Caco-2 (cell line): ENCODE data around the gene SHC1. TPM values are rescaled to one million over a fixed set of nuclear protein-coding genes. Genes with fewer than 3 reads are reported as not detected.
A peak's percentile ranks its signal among the peaks of the same experiment; 100 is the strongest.

Experiments used
- BruUV-seq: library from RNA; stranded (reverse); fragments of 400-500 nt; replicated peaks from 2 replicates; lab custom pipeline; 2021; lab: Mats Ljungman, UMichigan
- CTCF ChIA-PET: fragments of 300-600 bp; sonication (Branson Sonifier 250); formaldehyde crosslinking; loops from one replicate; lab custom pipeline; 2022; ENCODE audit warnings: antibody characterized with exemption; lab: Charles Lee
- POLR2A ChIA-PET: fragments of 300-600 bp; sonication (Branson Sonifier 250); formaldehyde crosslinking; loops from one replicate; lab custom pipeline; 2022; ENCODE audit warnings: antibody characterized with exemption; lab: Charles Lee
- DNase-seq, 2 experiments: peaks; one replicate each; pipeline versions ENCODE4 v3.0.0 to v3.0.0-alpha.2; 2020 to 2022
- H3K27me3 ChIP-seq: replicated peaks from 2 replicates; pipeline ENCODE4 v1.6.0; 2011; ENCODE audit warnings: low read length; ENCODE audit not compliant: control insufficient read depth, insufficient read depth
- H3K36me3 ChIP-seq: 2 replicates; pipeline ENCODE4 v1.5.1; 2011; ENCODE audit warnings: low read length; ENCODE audit not compliant: control insufficient read depth, insufficient read depth
- H3K4me1 ChIP-seq: fragments of 250-450 bp; sonication (Bioruptor Pico); 2 replicates; pipeline ENCODE4 v1.5.1; 2020; ENCODE audit warnings: mild to moderate bottlenecking
- H3K4me3 ChIP-seq: 2 replicates; pipeline ENCODE4 v1.5.1; 2011; ENCODE audit warnings: low read depth, mild to moderate bottlenecking, control low read depth, low read length
- H3K9me3 ChIP-seq: fragments of 250-450 bp; sonication (Bioruptor Pico); 2 replicates; pipeline ENCODE4 v1.5.1; 2020; ENCODE audit warnings: mild to moderate bottlenecking, moderate library complexity
- H3K27ac Mint-ChIP-seq: one replicate; pipeline ENCODE4 v1.8.0; 2022; ENCODE audit warnings: mixed read lengths; ENCODE audit not compliant: unreplicated experiment
- H3K27me3 Mint-ChIP-seq: one replicate; pipeline ENCODE4 v1.8.0; 2022; ENCODE audit warnings: mixed read lengths; ENCODE audit not compliant: insufficient read depth, unreplicated experiment
- H3K36me3 Mint-ChIP-seq: one replicate; pipeline ENCODE4 v1.8.0; 2022; ENCODE audit warnings: mild to moderate bottlenecking, mixed read lengths; ENCODE audit not compliant: insufficient read depth, unreplicated experiment
- H3K4me1 Mint-ChIP-seq: one replicate; pipeline ENCODE4 v1.8.0; 2022; ENCODE audit warnings: low read depth, mixed read lengths; ENCODE audit not compliant: unreplicated experiment
- H3K4me3 Mint-ChIP-seq: one replicate; pipeline ENCODE4 v1.8.0; 2022; ENCODE audit warnings: mild to moderate bottlenecking, moderate library complexity, mixed read lengths; ENCODE audit not compliant: unreplicated experiment
- H3K9me3 Mint-ChIP-seq: one replicate; pipeline ENCODE4 v1.8.0; 2022; ENCODE audit warnings: mixed read lengths; ENCODE audit not compliant: unreplicated experiment
- intact Hi-C: fragments of 100-400 bp; cut with micrococcal nuclease; formaldehyde crosslinking; loops from one replicate; pipeline ENCODE4 v1.10.0; 2022; ENCODE audit not compliant: unreplicated experiment
- total RNA-seq: library from RNA; stranded (reverse); gene quantifications from 2 replicates; pipeline ENCODE4 v1.2.3, GENCODE V29; 2022
- TF ChIP-seq, protein P1 (sequence below), 2 experiments: fragments of 200-600 bp in 1 of 2; IDR thresholded peaks; 1 replicate in 1 of 2; 2 replicates in 1 of 2; pipeline versions ENCODE4 v1.5.1 to v1.8.0; 2011 to 2022; ENCODE audit warnings: antibody characterized with exemption in 1 of 2, control low read depth in 1 of 2, inconsistent platforms in 1 of 2, low read depth in 1 of 2, low read length in 1 of 2, mild to moderate bottlenecking in 1 of 2, moderate library complexity in 1 of 2; ENCODE audit not compliant: insufficient read depth in 1 of 2, severe bottlenecking in 1 of 2, unreplicated experiment in 1 of 2

SHC1 gene
- total RNA-seq, 1 experiment from 2014 or later = 59.6 TPM

DNA sequence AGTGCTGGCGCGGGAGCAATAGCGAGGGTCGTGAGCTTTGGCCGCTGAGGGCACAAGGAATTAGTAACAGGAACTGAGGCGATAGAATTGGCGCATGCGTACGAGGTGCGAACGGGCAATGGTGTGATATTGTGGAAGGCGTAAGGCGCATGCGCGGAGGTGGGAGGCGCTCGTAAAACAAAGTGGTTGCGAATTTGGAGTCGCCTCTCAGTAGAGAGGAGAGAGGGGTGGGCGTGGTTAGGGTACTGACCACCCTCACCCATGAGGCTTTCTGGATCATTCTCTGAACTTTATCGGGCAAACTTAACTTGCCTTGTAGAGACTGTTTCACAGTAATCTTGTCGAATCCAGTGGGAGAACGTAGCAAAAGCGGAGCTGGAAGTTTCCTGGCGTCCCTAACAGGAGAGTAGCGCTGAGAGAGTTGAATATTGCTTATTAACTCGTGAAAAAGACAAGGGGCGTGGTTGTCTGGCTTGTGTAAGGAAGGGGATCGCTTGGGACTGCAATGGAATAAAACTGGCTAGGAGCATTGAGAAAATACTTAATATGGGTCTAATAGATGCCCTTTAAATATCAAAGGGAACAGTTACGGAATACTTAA is 4.4 kb upstream of the SHC1 start:
- H3K4me3 ChIP-seq = peak overlapping the region; percentile 52
- Mint-ChIP-seq H3K4me1 (peaks cover 19% of the 10 kb centered on the region), H3K27me3 (no peaks in the 10 kb centered on the region), H3K36me3 (peaks cover 24% of the 10 kb centered on the region), H3K4me3 (no peak overlapping the region), H3K9me3 (no peaks in the 10 kb centered on the region), H3K27ac (no peak overlapping the region)
- H3K36me3 ChIP-seq = peaks cover 2% of the 10 kb centered on the region; the same call in 1 of the 2 replicates
- H3K9me3 ChIP-seq = no peaks in the 10 kb centered on the region
- POLR2A ChIA-PET = interaction anchor here (0.7 to 1.8 kb wide), 5 partner anchors 8 to 38 kb away, joined by 4 to 20 read pairs (median 9); partner anchors contain the start of genes FLAD1, LENEP, PMVK and PYGO2
- intact Hi-C loops = loop anchor here (1.0 to 5.0 kb wide), 4 partner anchors 8 to 87 kb away; partner anchors contain the start of genes EFNA4, FLAD1 and PMVK
- CTCF ChIA-PET = interaction anchor here (1.6 to 2.3 kb wide), 3 partner anchors 14 to 87 kb away, joined by 4 to 15 read pairs (median 8); partner anchors contain the start of gene PYGO2
- no TSS peak for BruUV-seq
- TF ChIP-seq, protein P1, sequence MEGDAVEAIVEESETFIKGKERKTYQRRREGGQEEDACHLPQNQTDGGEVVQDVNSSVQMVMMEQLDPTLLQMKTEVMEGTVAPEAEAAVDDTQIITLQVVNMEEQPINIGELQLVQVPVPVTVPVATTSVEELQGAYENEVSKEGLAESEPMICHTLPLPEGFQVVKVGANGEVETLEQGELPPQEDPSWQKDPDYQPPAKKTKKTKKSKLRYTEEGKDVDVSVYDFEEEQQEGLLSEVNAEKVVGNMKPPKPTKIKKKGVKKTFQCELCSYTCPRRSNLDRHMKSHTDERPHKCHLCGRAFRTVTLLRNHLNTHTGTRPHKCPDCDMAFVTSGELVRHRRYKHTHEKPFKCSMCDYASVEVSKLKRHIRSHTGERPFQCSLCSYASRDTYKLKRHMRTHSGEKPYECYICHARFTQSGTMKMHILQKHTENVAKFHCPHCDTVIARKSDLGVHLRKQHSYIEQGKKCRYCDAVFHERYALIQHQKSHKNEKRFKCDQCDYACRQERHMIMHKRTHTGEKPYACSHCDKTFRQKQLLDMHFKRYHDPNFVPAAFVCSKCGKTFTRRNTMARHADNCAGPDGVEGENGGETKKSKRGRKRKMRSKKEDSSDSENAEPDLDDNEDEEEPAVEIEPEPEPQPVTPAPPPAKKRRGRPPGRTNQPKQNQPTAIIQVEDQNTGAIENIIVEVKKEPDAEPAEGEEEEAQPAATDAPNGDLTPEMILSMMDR (IDR thresholded peaks at IDR 0.05; ENCODE audit: insufficient read depth in 1 of 2, low read depth in 1 of 2, low read length in 1 of 2, severe bottlenecking in 1 of 2, unreplicated experiment in 1 of 2) = no peak
- no peaks in the 10 kb centered on the region for H3K27me3 ChIP-seq
- DNase-seq = peak; percentile 94 to 96
- H3K4me1 ChIP-seq = peaks cover 27% of the 10 kb centered on the region

DNA sequence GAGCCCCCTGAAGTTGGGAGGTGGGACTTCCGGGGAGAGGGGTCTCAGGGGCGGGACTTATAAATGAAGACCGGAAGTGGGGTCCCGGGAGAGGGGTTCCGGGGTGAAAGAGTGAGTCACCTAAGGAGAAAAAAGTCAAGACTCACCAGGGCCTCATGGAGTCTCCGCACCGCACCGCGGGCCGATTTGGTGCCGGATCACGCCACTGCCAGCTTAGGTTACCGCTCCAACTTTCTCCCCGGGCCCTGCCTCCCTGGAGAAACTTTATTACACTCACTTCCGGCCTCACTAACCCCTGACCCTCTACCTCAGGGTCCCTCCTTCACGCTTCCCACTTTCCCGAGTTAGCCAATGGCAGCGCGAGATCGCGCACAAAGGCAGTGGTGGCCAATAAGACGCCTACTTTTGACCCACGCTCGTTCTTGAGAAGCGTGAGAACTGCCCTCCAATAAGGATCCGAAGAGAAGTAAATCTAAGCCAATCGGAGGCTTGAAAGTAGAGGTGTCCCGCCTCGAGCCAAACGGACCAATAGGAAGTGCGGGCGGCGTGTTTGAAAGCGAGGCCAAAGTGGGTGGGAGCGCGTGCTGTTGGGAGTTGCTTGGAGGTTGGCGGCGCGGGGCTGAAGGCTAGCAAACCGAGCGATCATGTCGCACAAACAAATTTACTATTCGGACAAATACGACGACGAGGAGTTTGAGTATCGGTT is 3.7 kb upstream of the SHC1 start, which contains the start of gene CKS1B:
TSS of gene CKS1B (plus strand) at position 580 of the 706 bp plus-strand sequence. CDS start at position 645, 65 bp downstream.
- H3K4me1 ChIP-seq = peaks cover 27% of the 10 kb centered on the region
- POLR2A ChIA-PET = interaction anchor here (0.6 to 3.7 kb wide), 20 partner anchors 9 to 152 kb away, joined by 3 to 75 read pairs (median 5); partner anchors contain the start of genes FLAD1, LENEP, PBXIP1 and PMVK
- no peaks in the 10 kb centered on the region for H3K27me3 Mint-ChIP-seq
- H3K4me1 Mint-ChIP-seq = peaks cover 25% of the 10 kb centered on the region
- peak; percentile 97 to 99 for DNase-seq
- peaks cover 2% of the 10 kb centered on the region; the same call in 1 of the 2 replicates for H3K36me3 ChIP-seq
- no peaks in the 10 kb centered on the region for H3K27me3 ChIP-seq
- CTCF ChIA-PET = interaction anchor here (0.5 to 2.6 kb wide), 18 partner anchors 13 to 1697 kb away, joined by 3 to 26 read pairs (median 5); partner anchors contain the start of genes KRTCAP2, LENEP, PMVK and PYGO2
- H3K27ac Mint-ChIP-seq = no peak within 1 kb of the TSS
- H3K4me3 ChIP-seq = peak within 1 kb of the TSS; percentile 52
- H3K9me3 ChIP-seq = no peaks in the 10 kb centered on the region
- no peak within 1 kb of the TSS for H3K4me3 Mint-ChIP-seq
- intact Hi-C loops = loop anchor here (1.0 to 5.0 kb wide), 4 partner anchors 9 to 88 kb away; partner anchors contain the start of genes EFNA4, FLAD1 and PMVK
- TF ChIP-seq, protein P1 (IDR thresholded peaks at IDR 0.05; ENCODE audit: insufficient read depth in 1 of 2, low read depth in 1 of 2, low read length in 1 of 2, severe bottlenecking in 1 of 2, unreplicated experiment in 1 of 2) = no peak
- no TSS peak for BruUV-seq
- peaks cover 18% of the 10 kb centered on the region for H3K36me3 Mint-ChIP-seq
- H3K9me3 Mint-ChIP-seq = no peaks in the 10 kb centered on the region
